ENCODE data around the gene CDH24. TPM values are rescaled to one million over a fixed set of nuclear protein-coding genes. Genes with fewer than 3 reads are reported as not detected.

Gene CDH24
- total and polyA plus RNA-seq, 2 of the 13 experiments (the other 11 are each of a cell fraction or from before 2014, with no cell fraction given) = 0.69 to 0.99 TPM

- CTCF ChIA-PET (ENCODE audit: low intra/inter-chr PET ratio, low total read pairs) = no interaction called here
- 47% methylated on average over 3 of the region's 3 CpGs for WGBS (ENCODE audit: low lambda C conversion rate)
- no peak for FAIRE-seq
Observed at GRCh38 chr14:23043754-23044153, 13.6 kb downstream of the CDH24 start.

More at GRCh38 chr14:23043754-23044153, 13.6 kb downstream of the CDH24 start:
- no TSS peak for BruUV-seq (replicated peaks)
- in situ Hi-C loops (cut with HindIII; ENCODE audit: extremely low pct_ligation_motif_present, low pct_unique_long_range_greater_than_20kb) = no loop called here
- H3K79me2 ChIP-seq (ENCODE audit: insufficient read depth, low read length) = no peaks in the 10 kb centered on the region
- no peak overlapping the region for H3K4me2 ChIP-seq (ENCODE audit: low read depth, low read length)
- ATAC-seq (peak; percentile 2; the same call in 2 of the 3 replicates), DNase-seq (ENCODE audit: low spot score) (no peak)
- peaks cover 23% of the 10 kb centered on the region for H3K4me1 ChIP-seq (ENCODE audit: insufficient read depth, low read length)
- H2AFZ ChIP-seq (ENCODE audit: low read length) = no peak overlapping the region
- TF ChIP-seq ZNF446 (CRISPR knock-in tag; IDR thresholded peaks at IDR 0.05) = no peak
- TF ChIP-seq TRAFD1 (CRISPR knock-in tag; IDR thresholded peaks at IDR 0.05; ENCODE audit: borderline replicate concordance) = 0 out of 2 replicates have a peak, but pooled peaks have one; percentile 21
- 0 out of 2 replicates have a peak, but pooled peaks have one; percentile 34 for TF ChIP-seq ZNF891 (CRISPR knock-in tag; IDR thresholded peaks at IDR 0.05)
- 0 out of 2 replicates have a peak, but pooled peaks have one; percentile 78 for TF ChIP-seq EEA1 (CRISPR knock-in tag; IDR thresholded peaks at IDR 0.05; ENCODE audit: borderline replicate concordance)
- TF ChIP-seq ZNF280B (CRISPR knock-in tag; IDR thresholded peaks at IDR 0.05; ENCODE audit: borderline replicate concordance) = 0 out of 2 replicates have a peak, but pooled peaks have one; percentile 35
- peak; percentile 21; the same call in 1 of the 2 replicates for TF ChIP-seq ZNF543 (CRISPR knock-in tag; IDR thresholded peaks at IDR 0.05)
- no peak for TF ChIP-seq ARID5B (CRISPR knock-in tag; IDR thresholded peaks at IDR 0.05)
- H3K36me3 ChIP-seq (replicated peaks in 1 of 2; ENCODE audit: control insufficient read depth in 1 of 2, insufficient read depth in 2 of 2, low read length in 2 of 2) = no peaks in the 10 kb centered on the region
- intact Hi-C loops (cut with micrococcal nuclease; ENCODE audit: unreplicated experiment) = no loop called here
- no peak overlapping the region for H3K4me3 ChIP-seq (replicated peaks in 1 of 3; ENCODE audit: insufficient read depth in 1 of 3, low read depth in 2 of 3, low read length in 3 of 3)
- no peaks in the 10 kb centered on the region for H4K20me1 ChIP-seq (ENCODE audit: insufficient read depth, low read length)
- peaks cover 16 to 35% of the 10 kb centered on the region in 2 experiments for H3K27me3 ChIP-seq (ENCODE audit: control insufficient read depth in 1 of 2, insufficient read depth in 2 of 2, low read length in 2 of 2)
- H3K9me3 ChIP-seq (ENCODE audit: low read length) = no peaks in the 10 kb centered on the region
- POLR2A ChIA-PET = interaction anchor here (1.0 to 2.7 kb wide), 3 partner anchors 10 to 37 kb away, joined by 3 to 9 read pairs (median 4); partner anchors contain the start of gene PSMB5
- no peak overlapping the region for H3K9ac ChIP-seq (ENCODE audit: insufficient read depth, low read depth, low read length)
- H3K27ac ChIP-seq (ENCODE audit: extremely low read length, insufficient read depth, low read length) = no peak overlapping the region
